SK-N-SH treated with all-trans-retinoic acid at 6 μM for 48 hours (cell line): ENCODE measurements around the gene COX6A2.

Experiments used
- ARNTL ChIP-seq: fragments of 450-650 bp; formaldehyde crosslinking; IDR thresholded peaks from 2 replicates; pipeline ENCODE4 v1.5.0; 2020; ENCODE audit warnings: low read depth, mild to moderate bottlenecking, moderate library complexity, borderline replicate concordance
- GLIS3 ChIP-seq: fragments of 250-450 bp; sonication (Bioruptor Pico); IDR thresholded peaks from 2 replicates; pipeline ENCODE4 v1.5.0; 2020; ENCODE audit warnings: mild to moderate bottlenecking, moderate library complexity
- POU6F1 ChIP-seq: fragments of 250-450 bp; sonication (Bioruptor Pico); IDR thresholded peaks from 2 replicates; pipeline ENCODE4 v1.8.0; 2021; ENCODE audit warnings: low read depth, mild to moderate bottlenecking, moderate library complexity, borderline replicate concordance
- TCF4 ChIP-seq: fragments of 250-450 bp; sonication (Bioruptor Pico); IDR thresholded peaks from 2 replicates; pipeline ENCODE4 v1.8.0; 2021; ENCODE audit warnings: mild to moderate bottlenecking, moderate library complexity, borderline replicate concordance
- ZFP3 ChIP-seq: fragments of 250-450 bp; sonication (Bioruptor Pico); IDR thresholded peaks from 2 replicates; pipeline ENCODE4 v1.5.0; 2020; ENCODE audit warnings: mild to moderate bottlenecking, moderate library complexity

GRCh38 chr16:31440516-31441184, 12.5 kb upstream of the COX6A2 start:
- TF ChIP-seq TCF4 (CRISPR knock-in tag): no peak
- no peak for TF ChIP-seq ZFP3 (CRISPR knock-in tag)
- no peak for TF ChIP-seq ARNTL
- no peak for TF ChIP-seq POU6F1
- TF ChIP-seq GLIS3 (CRISPR knock-in tag): no peak
